ENCODE measurements around the gene CCL2. TPM values are rescaled to one million over a fixed set of nuclear protein-coding genes. Genes with fewer than 3 reads are reported as not detected.

Gene CCL2
- total RNA-seq, 4 donors from 2014 or later: 1.2 to 19.8 (median 6.6) TPM; not detected in 1

- no peak for DNase-seq
- Histone ChIP-seq H3K9me3 (no peaks in the 10 kb centered on the region), H3K27me3 (no peaks in the 10 kb centered on the region), H3K4me3 (no peak overlapping the region), H3K27ac (no peak overlapping the region), H3K4me1 (peaks cover 0 to 7% (median 0%) of the 10 kb centered on the region in 4 donors), H3K36me3 (no peaks in the 10 kb centered on the region)
- no peak for TF ChIP-seq POLR2A (IDR thresholded peaks at IDR 0.05)
- TF ChIP-seq, protein P1, sequence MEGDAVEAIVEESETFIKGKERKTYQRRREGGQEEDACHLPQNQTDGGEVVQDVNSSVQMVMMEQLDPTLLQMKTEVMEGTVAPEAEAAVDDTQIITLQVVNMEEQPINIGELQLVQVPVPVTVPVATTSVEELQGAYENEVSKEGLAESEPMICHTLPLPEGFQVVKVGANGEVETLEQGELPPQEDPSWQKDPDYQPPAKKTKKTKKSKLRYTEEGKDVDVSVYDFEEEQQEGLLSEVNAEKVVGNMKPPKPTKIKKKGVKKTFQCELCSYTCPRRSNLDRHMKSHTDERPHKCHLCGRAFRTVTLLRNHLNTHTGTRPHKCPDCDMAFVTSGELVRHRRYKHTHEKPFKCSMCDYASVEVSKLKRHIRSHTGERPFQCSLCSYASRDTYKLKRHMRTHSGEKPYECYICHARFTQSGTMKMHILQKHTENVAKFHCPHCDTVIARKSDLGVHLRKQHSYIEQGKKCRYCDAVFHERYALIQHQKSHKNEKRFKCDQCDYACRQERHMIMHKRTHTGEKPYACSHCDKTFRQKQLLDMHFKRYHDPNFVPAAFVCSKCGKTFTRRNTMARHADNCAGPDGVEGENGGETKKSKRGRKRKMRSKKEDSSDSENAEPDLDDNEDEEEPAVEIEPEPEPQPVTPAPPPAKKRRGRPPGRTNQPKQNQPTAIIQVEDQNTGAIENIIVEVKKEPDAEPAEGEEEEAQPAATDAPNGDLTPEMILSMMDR (IDR thresholded peaks at IDR 0.05): no peak
Measured at GRCh38 chr17:34301986-34302385, 46.9 kb downstream of the CCL2 start.

- Histone ChIP-seq H3K9me3 (no peaks in the 10 kb centered on the region), H3K4me1 (peaks cover 0 to 7% (median 0%) of the 10 kb centered on the region in 4 donors), H3K36me3 (no peaks in the 10 kb centered on the region), H3K4me3 (no peak overlapping the region), H3K27me3 (no peaks in the 10 kb centered on the region), H3K27ac (no peak overlapping the region)
- no peak for DNase-seq
- no peak for TF ChIP-seq POLR2A (IDR thresholded peaks at IDR 0.05)
- TF ChIP-seq, protein P1 (IDR thresholded peaks at IDR 0.05): no peak
Measured at GRCh38 chr17:34302636-34303035, 47.6 kb downstream of the CCL2 start.

GRCh38 chr17:34303606-34304005, 48.5 kb downstream of the CCL2 start:
- TF ChIP-seq POLR2A (IDR thresholded peaks at IDR 0.05): no peak
- Histone ChIP-seq H3K36me3 (no peaks in the 10 kb centered on the region), H3K27me3 (no peaks in the 10 kb centered on the region), H3K4me3 (no peak overlapping the region), H3K27ac (no peak overlapping the region), H3K4me1 (peaks cover 0 to 7% (median 0%) of the 10 kb centered on the region in 4 donors), H3K9me3 (no peaks in the 10 kb centered on the region)
- DNase-seq: no peak

DNA sequence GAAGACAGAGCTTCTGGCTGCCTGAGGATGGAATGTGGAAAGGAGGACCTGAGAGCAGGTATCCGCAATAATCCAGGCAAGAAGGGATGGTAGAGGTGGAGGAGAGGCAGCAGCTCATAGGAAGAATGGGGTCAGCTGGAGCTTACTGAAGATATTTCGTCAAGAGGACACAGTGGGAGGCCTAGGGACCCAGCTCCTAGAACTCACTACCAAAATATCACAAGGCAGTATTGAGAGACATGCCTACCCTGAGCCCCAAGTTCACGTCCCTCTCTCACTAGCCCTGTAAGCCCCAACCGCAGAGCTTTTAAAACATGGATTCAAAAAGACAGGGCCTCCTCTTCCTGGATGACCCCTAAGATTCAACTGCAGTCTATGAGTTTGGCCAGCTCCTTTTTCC, 50.0 kb downstream of the CCL2 start:
- H3K27ac ChIP-seq: no peak overlapping the region
- H3K36me3 ChIP-seq: no peaks in the 10 kb centered on the region
- TF ChIP-seq, protein P1 (IDR thresholded peaks at IDR 0.05): no peak
- no peak for TF ChIP-seq POLR2A (IDR thresholded peaks at IDR 0.05)
- no peaks in the 10 kb centered on the region for H3K27me3 ChIP-seq
- H3K9me3 ChIP-seq: no peaks in the 10 kb centered on the region
- no peak overlapping the region for H3K4me3 ChIP-seq
- H3K4me1 ChIP-seq: peaks cover 0 to 1% (median 0%) of the 10 kb centered on the region in 4 donors
- no peak for DNase-seq

GRCh38 chr17:34305606-34306005, 50.5 kb downstream of the CCL2 start:
- H3K4me3 ChIP-seq: no peak overlapping the region
- H3K36me3 ChIP-seq: no peaks in the 10 kb centered on the region
- H3K9me3 ChIP-seq: no peaks in the 10 kb centered on the region
- H3K27me3 ChIP-seq: no peaks in the 10 kb centered on the region
- no peak for TF ChIP-seq POLR2A (IDR thresholded peaks at IDR 0.05)
- TF ChIP-seq, protein P1 (IDR thresholded peaks at IDR 0.05): no peak
- H3K4me1 ChIP-seq: no peaks in the 10 kb centered on the region
- no peak overlapping the region for H3K27ac ChIP-seq
- no peak for DNase-seq

GRCh38 chr17:34306466-34306865, 51.4 kb downstream of the CCL2 start:
- no peak overlapping the region for H3K27ac ChIP-seq
- DNase-seq: no peak
- H3K4me1 ChIP-seq: no peaks in the 10 kb centered on the region
- H3K9me3 ChIP-seq: no peaks in the 10 kb centered on the region
- no peaks in the 10 kb centered on the region for H3K27me3 ChIP-seq
- no peaks in the 10 kb centered on the region for H3K36me3 ChIP-seq
- H3K4me3 ChIP-seq: no peak overlapping the region
- TF ChIP-seq, protein P1 (IDR thresholded peaks at IDR 0.05): peak in 2 of 6 experiments; percentile 16 to 31
- no peak for TF ChIP-seq POLR2A (IDR thresholded peaks at IDR 0.05)

Other genes starting within 250 kb of the CCL2 start
- gene CCL7, start 14.9 kb downstream of the CCL2 start, total RNA-seq: not detected
- 10 to 100 TPM in 1 of 4 donors, 1 to 10 TPM in 1, not detected in 2; 2.3 to 23.1 TPM for gene CCL11, start 30.5 kb downstream of the CCL2 start, total RNA-seq
- gene CCL8, start 64.2 kb downstream of the CCL2 start, total RNA-seq: 10 to 100 TPM in 1 of 4 donors, not detected in 3; 20.6 TPM
- 10 to 100 TPM in 1 of 4 donors, 1 to 10 TPM in 2, not detected in 1; 1.9 to 79.2 (median 2.9) TPM for gene CCL13, start 101.2 kb downstream of the CCL2 start, total RNA-seq
- gene CCL1, start 107.9 kb downstream of the CCL2 start, total RNA-seq: not detected

All from Peyer's patch (tissue), 4 donors.